LNCAP (cell line): ENCODE measurements around the gene DRD4.

Experiments used
- CTCF ChIP-seq: fragments of 450-650 bp; IDR thresholded peaks from 2 replicates; pipeline ENCODE4 v1.5.1; 2017; ENCODE audit warnings: mild to moderate bottlenecking

DRD4 gene

GRCh38 chr11:611001-611996 lies 25.8 kb upstream of the DRD4 start:
- TF ChIP-seq CTCF: no peak

GRCh38 chr11:612201-612960 lies 24.7 kb upstream of the DRD4 start:
- no peak for TF ChIP-seq CTCF

- TF ChIP-seq CTCF: no peak
These were observed 24.1 kb upstream of the DRD4 start for GRCh38 chr11:612961-613300.

GRCh38 chr11:613369-613968 lies 23.6 kb upstream of the DRD4 start:
- TF ChIP-seq CTCF: no peak

GRCh38 chr11:614021-614622 lies 22.9 kb upstream of the DRD4 start:
- no peak for TF ChIP-seq CTCF

- TF ChIP-seq CTCF: no peak
These were observed 22.2 kb upstream of the DRD4 start for GRCh38 chr11:614623-615503.
